Gastroesophageal sphincter (tissue), 3 donors: ENCODE measurements around the gene SFTA2.

ENCODE experiments used
- EP300 ChIP-seq: sonication (generic); formaldehyde crosslinking; IDR thresholded peaks from one replicate; pipeline ENCODE4 v1.6.1; 2017; ENCODE audit warnings: antibody characterized with exemption, mild to moderate bottlenecking
- POLR2A ChIP-seq, 2 donors: fragments of 450-650 bp; IDR thresholded peaks; one replicate each; pipeline ENCODE4 v1.6.1; 2017; ENCODE audit warnings: antibody characterized with exemption in 2 of 2, mild to moderate bottlenecking in 2 of 2, moderate library complexity in 1 of 2
- POLR2AphosphoS5 ChIP-seq: sonication (generic); formaldehyde crosslinking; IDR thresholded peaks from one replicate; pipeline ENCODE4 v1.6.1; 2017; ENCODE audit warnings: antibody characterized with exemption
- TF ChIP-seq, protein P1 (sequence below), 4 experiments: fragments of 200-600 bp in 2 of 4; fragments of 450-650 bp in 2 of 4; sonication (generic) in 1 of 4; IDR thresholded peaks; one replicate each; pipeline ENCODE4 v1.5.1; 2017 to 2019; ENCODE audit warnings: antibody characterized with exemption in 4 of 4, mild to moderate bottlenecking in 2 of 4, moderate library complexity in 2 of 4

- TF ChIP-seq POLR2A (IDR thresholded peaks at IDR 0.05) (no peak), POLR2AphosphoS5 (no peak), EP300 (no peak)
- TF ChIP-seq, protein P1, sequence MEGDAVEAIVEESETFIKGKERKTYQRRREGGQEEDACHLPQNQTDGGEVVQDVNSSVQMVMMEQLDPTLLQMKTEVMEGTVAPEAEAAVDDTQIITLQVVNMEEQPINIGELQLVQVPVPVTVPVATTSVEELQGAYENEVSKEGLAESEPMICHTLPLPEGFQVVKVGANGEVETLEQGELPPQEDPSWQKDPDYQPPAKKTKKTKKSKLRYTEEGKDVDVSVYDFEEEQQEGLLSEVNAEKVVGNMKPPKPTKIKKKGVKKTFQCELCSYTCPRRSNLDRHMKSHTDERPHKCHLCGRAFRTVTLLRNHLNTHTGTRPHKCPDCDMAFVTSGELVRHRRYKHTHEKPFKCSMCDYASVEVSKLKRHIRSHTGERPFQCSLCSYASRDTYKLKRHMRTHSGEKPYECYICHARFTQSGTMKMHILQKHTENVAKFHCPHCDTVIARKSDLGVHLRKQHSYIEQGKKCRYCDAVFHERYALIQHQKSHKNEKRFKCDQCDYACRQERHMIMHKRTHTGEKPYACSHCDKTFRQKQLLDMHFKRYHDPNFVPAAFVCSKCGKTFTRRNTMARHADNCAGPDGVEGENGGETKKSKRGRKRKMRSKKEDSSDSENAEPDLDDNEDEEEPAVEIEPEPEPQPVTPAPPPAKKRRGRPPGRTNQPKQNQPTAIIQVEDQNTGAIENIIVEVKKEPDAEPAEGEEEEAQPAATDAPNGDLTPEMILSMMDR (IDR thresholded peaks at IDR 0.05), result no peak
Measured at GRCh38 chr6:30931969-30932645, at the start of gene SFTA2.
